HCT116 (cell line): Measurements from ENCODE around the gene IMPG2. TPM values are rescaled to one million over a fixed set of nuclear protein-coding genes. Genes with fewer than 3 reads are reported as not detected.

Source experiments
- ATAC-seq: fragments of 200-7000 bp; cut with Tn5 transposase; 2 replicates; pipeline ENCODE4 v1.9.1; 2020; ENCODE audit warnings: mild to moderate bottlenecking, moderate library complexity
- BruUV-seq: library from RNA; stranded (reverse); fragments of 400-500 nt; replicated peaks from 2 replicates; lab custom pipeline; 2021; lab: Mats Ljungman, UMichigan
- CTCF ChIA-PET: fragments of 300-600 bp; sonication (Branson Sonifier 250); formaldehyde crosslinking; loops from one replicate; lab custom pipeline; 2021; ENCODE audit warnings: antibody characterized with exemption; lab: Charles Lee
- POLR2A ChIA-PET: fragments of 300-600, 350-600 bp; sonication (Branson Sonifier 250); formaldehyde crosslinking; loops from one replicate; lab custom pipeline; 2021; ENCODE audit warnings: antibody characterized with exemption; lab: Charles Lee
- RAD21 ChIA-PET, 2 experiments: fragments of 300-600 bp; sonication (Branson Sonifier 250); formaldehyde crosslinking; loops; one replicate each; lab custom pipeline; 2023; ENCODE audit warnings: low total read pairs in 2 of 2; ENCODE audit not compliant: uncharacterized antibody in 2 of 2, unreplicated experiment in 2 of 2, low non-redundant PET in 1 of 2; lab: Charles Lee
- DNase-seq: peaks from one replicate; pipeline ENCODE4 v3.0.0-alpha.2; 2010; ENCODE audit warnings: low read depth, low spot score
- H2AFZ ChIP-seq: fragments of 200-600 bp; shearing (Covaris generic), sonication (generic); 2 replicates; pipeline ENCODE4 v1.6.1; 2017; ENCODE audit warnings: low read depth, mixed run types, mixed read lengths, antibody characterized with exemption, low read length; ENCODE audit not compliant: poor library complexity, severe bottlenecking
- H3K27ac ChIP-seq: 2 replicates; pipeline ENCODE4 v1.5.1; 2012; ENCODE audit warnings: low read depth, low read length
- H3K27me3 ChIP-seq: fragments of 200-600 bp; sonication (generic); 2 replicates; pipeline ENCODE4 v1.6.1; 2016; ENCODE audit warnings: mixed run types, low read length, mixed read lengths; ENCODE audit not compliant: insufficient read depth
- H3K36me3 ChIP-seq, 2 experiments: fragments of 200-500 bp in 1 of 2; fragments of 200-600 bp in 1 of 2; sonication (Bioruptor generic) in 1 of 2; sonication (generic) in 1 of 2; 2 replicates each; pipeline versions ENCODE4 v1.5.1 to v1.6.1; 2014 to 2016; ENCODE audit warnings: low read length in 2 of 2, inconsistent platforms in 1 of 2, mixed read lengths in 1 of 2, mixed run types in 1 of 2; ENCODE audit not compliant: insufficient read depth in 2 of 2, control insufficient read depth in 1 of 2
- H3K4me1 ChIP-seq, 2 experiments: fragments of 200-600 bp in 1 of 2; sonication (generic) in 1 of 2; 2 replicates each; pipeline versions ENCODE4 v1.5.1 to v1.6.1; 2012 to 2017; ENCODE audit warnings: low read length in 2 of 2, inconsistent platforms in 1 of 2, mild to moderate bottlenecking in 1 of 2, mixed read lengths in 1 of 2, mixed run types in 1 of 2, moderate library complexity in 1 of 2; ENCODE audit not compliant: insufficient read depth in 2 of 2, control insufficient read depth in 1 of 2
- H3K4me2 ChIP-seq: fragments of 200-600 bp; sonication (generic); 2 replicates; pipeline ENCODE4 v1.6.1; 2017; ENCODE audit warnings: mixed run types, low read length, mixed read lengths
- H3K4me3 ChIP-seq, 2 experiments: fragments of 200-600 bp in 1 of 2; sonication (generic) in 1 of 2; replicated peaks in 1 of 2; 2 replicates each; pipeline ENCODE4 v1.5.1; 2011 to 2016; ENCODE audit warnings: low read length in 2 of 2, control low read depth in 1 of 2, low read depth in 1 of 2, mild to moderate bottlenecking in 1 of 2, mixed read lengths in 1 of 2, mixed run types in 1 of 2
- H3K79me2 ChIP-seq: fragments of 200-600 bp; sonication (generic); 2 replicates; pipeline ENCODE4 v1.6.1; 2017; ENCODE audit warnings: mild to moderate bottlenecking, mixed run types, low read length, moderate library complexity, mixed read lengths; ENCODE audit not compliant: insufficient read depth
- H3K9ac ChIP-seq: fragments of 200-600 bp; sonication (generic); 2 replicates; pipeline ENCODE4 v1.6.1; 2016; ENCODE audit warnings: low read length, mixed read lengths
- H3K9me2 ChIP-seq: fragments of 200-600 bp; sonication (generic), shearing (Covaris generic); 2 replicates; pipeline ENCODE4 v1.6.1; 2017; ENCODE audit warnings: mixed run types, mild to moderate bottlenecking, moderate library complexity; ENCODE audit not compliant: insufficient read depth
- H3K9me3 ChIP-seq, 2 experiments: fragments of 200-500 bp in 1 of 2; fragments of 200-600 bp in 1 of 2; sonication (Bioruptor generic) in 1 of 2; sonication (generic) in 1 of 2; 2 replicates each; pipeline ENCODE4 v1.6.1; 2014 to 2017; ENCODE audit warnings: low read length in 2 of 2, mixed read lengths in 2 of 2, inconsistent platforms in 1 of 2, low read depth in 1 of 2, mild to moderate bottlenecking in 1 of 2, mixed run types in 1 of 2, moderate library complexity in 1 of 2; ENCODE audit not compliant: control insufficient read depth in 1 of 2, insufficient read depth in 1 of 2
- H4K20me1 ChIP-seq: fragments of 200-600 bp; sonication (generic), shearing (Covaris generic); 2 replicates; pipeline ENCODE4 v1.6.1; 2017; ENCODE audit warnings: mixed run types, mild to moderate bottlenecking, moderate library complexity; ENCODE audit not compliant: insufficient read depth
- EGR1 ChIP-seq: IDR thresholded peaks from 2 replicates; pipeline ENCODE4 v1.6.1; 2012; ENCODE audit warnings: low read depth
- ELF1 ChIP-seq: IDR thresholded peaks from 2 replicates; pipeline ENCODE4 v1.6.1; 2012; ENCODE audit warnings: low read depth, borderline replicate concordance
- EZH2 ChIP-seq: fragments of 200-600 bp; sonication (generic); IDR thresholded peaks from 2 replicates; pipeline ENCODE4 v1.6.1; 2017; ENCODE audit warnings: antibody characterized with exemption, mixed run types
- JUND ChIP-seq: IDR thresholded peaks from 2 replicates; pipeline ENCODE4 v1.6.1; 2012
- POLR2AphosphoS5 ChIP-seq: IDR thresholded peaks from 2 replicates; pipeline ENCODE4 v1.6.1; 2011; ENCODE audit warnings: mild to moderate bottlenecking, low read depth, low read length, moderate library complexity
- RAD21 ChIP-seq: IDR thresholded peaks from 2 replicates; pipeline ENCODE4 v1.6.1; 2012; ENCODE audit warnings: low read depth, mild to moderate bottlenecking
- SIN3A ChIP-seq: IDR thresholded peaks from 2 replicates; pipeline ENCODE4 v1.6.1; 2012; ENCODE audit warnings: low read depth
- SRF ChIP-seq: IDR thresholded peaks from 2 replicates; pipeline ENCODE4 v1.6.1; 2012; ENCODE audit warnings: low read depth
- ZNF274 ChIP-seq: fragments of 200-500 bp; sonication (Bioruptor generic); IDR thresholded peaks from 2 replicates; pipeline ENCODE4 v1.6.1; 2014; ENCODE audit warnings: mild to moderate bottlenecking, low read depth, low read length, inconsistent platforms
- intact Hi-C: fragments of 100-400 bp; cut with micrococcal nuclease; formaldehyde crosslinking; loops from 2 replicates; pipeline ENCODE4 v1.10.0; 2022
- total RNA-seq: library from RNA; stranded (reverse); gene quantifications from one replicate; pipeline ENCODE4 v1.2.1, GENCODE V29; 2021; ENCODE audit not compliant: unreplicated experiment
- TF ChIP-seq, protein P1 (sequence below): IDR thresholded peaks from 2 replicates; pipeline ENCODE4 v1.6.1; 2012; ENCODE audit warnings: low read depth
- TF ChIP-seq, protein P2 (sequence below): IDR thresholded peaks from 2 replicates; pipeline ENCODE4 v1.6.1; 2011; ENCODE audit warnings: mild to moderate bottlenecking, low read length, moderate library complexity; ENCODE audit not compliant: insufficient replicate concordance; ENCODE audit errors: extremely low read depth

IMPG2 gene
- total RNA-seq, 1 experiment from 2014 or later = 0.20 TPM

DNA sequence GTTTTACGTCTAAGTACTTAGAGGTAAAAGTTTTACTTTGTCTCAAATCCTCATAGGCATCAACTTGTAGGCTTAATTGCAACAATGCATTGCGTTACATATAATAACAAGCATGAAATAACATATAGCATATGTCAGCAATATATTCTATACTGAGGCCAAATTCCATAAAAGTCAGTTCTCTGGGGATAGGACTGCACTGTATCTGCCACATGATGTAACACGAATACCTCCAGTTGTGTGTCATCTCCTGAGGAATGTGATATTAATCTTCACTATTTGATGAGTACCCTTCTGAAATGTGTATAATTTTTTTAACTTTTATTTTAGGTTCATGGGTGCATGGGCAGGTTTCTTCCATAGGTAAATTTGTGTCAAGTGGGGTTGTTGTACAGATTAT, 126.4 kb downstream of the IMPG2 start:
- Histone ChIP-seq H3K9ac (no peak overlapping the region), H4K20me1 (no peaks in the 10 kb centered on the region), H3K27ac (no peak overlapping the region), H3K4me3 (no peak overlapping the region), H3K9me3 (no peaks in the 10 kb centered on the region), H3K4me2 (no peak overlapping the region), H3K27me3 (no peaks in the 10 kb centered on the region), H3K79me2 (no peaks in the 10 kb centered on the region), H3K36me3 (no peaks in the 10 kb centered on the region), H3K4me1 (no peaks in the 10 kb centered on the region), H2AFZ (no peak overlapping the region), H3K9me2 (no peaks in the 10 kb centered on the region)
- ChIA-PET CTCF (interaction anchor here (1.6 kb wide), 1 partner anchor 299 kb away, joined by 3 read pairs; no protein-coding TSS in a partner anchor), RAD21 (no interaction called here), POLR2A (no interaction called here)
- ATAC-seq = no peak
- TF ChIP-seq SIN3A (no peak), EZH2 (no peak), ELF1 (no peak), POLR2AphosphoS5 (no peak), JUND (no peak), EGR1 (no peak), ZNF274 (no peak), RAD21 (no peak), SRF (no peak)
- TF ChIP-seq, protein P1, sequence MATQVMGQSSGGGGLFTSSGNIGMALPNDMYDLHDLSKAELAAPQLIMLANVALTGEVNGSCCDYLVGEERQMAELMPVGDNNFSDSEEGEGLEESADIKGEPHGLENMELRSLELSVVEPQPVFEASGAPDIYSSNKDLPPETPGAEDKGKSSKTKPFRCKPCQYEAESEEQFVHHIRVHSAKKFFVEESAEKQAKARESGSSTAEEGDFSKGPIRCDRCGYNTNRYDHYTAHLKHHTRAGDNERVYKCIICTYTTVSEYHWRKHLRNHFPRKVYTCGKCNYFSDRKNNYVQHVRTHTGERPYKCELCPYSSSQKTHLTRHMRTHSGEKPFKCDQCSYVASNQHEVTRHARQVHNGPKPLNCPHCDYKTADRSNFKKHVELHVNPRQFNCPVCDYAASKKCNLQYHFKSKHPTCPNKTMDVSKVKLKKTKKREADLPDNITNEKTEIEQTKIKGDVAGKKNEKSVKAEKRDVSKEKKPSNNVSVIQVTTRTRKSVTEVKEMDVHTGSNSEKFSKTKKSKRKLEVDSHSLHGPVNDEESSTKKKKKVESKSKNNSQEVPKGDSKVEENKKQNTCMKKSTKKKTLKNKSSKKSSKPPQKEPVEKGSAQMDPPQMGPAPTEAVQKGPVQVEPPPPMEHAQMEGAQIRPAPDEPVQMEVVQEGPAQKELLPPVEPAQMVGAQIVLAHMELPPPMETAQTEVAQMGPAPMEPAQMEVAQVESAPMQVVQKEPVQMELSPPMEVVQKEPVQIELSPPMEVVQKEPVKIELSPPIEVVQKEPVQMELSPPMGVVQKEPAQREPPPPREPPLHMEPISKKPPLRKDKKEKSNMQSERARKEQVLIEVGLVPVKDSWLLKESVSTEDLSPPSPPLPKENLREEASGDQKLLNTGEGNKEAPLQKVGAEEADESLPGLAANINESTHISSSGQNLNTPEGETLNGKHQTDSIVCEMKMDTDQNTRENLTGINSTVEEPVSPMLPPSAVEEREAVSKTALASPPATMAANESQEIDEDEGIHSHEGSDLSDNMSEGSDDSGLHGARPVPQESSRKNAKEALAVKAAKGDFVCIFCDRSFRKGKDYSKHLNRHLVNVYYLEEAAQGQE = no peak
- TF ChIP-seq, protein P2, sequence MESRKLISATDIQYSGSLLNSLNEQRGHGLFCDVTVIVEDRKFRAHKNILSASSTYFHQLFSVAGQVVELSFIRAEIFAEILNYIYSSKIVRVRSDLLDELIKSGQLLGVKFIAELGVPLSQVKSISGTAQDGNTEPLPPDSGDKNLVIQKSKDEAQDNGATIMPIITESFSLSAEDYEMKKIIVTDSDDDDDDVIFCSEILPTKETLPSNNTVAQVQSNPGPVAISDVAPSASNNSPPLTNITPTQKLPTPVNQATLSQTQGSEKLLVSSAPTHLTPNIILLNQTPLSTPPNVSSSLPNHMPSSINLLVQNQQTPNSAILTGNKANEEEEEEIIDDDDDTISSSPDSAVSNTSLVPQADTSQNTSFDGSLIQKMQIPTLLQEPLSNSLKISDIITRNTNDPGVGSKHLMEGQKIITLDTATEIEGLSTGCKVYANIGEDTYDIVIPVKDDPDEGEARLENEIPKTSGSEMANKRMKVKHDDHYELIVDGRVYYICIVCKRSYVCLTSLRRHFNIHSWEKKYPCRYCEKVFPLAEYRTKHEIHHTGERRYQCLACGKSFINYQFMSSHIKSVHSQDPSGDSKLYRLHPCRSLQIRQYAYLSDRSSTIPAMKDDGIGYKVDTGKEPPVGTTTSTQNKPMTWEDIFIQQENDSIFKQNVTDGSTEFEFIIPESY = no peak
- BruUV-seq = no TSS peak
- DNase-seq = no peak
- intact Hi-C loops = loop anchor here (10.0 kb wide), 1 partner anchor 589 kb away; the partner anchor contains the start of gene ADGRG7
